ENCODE results near the gene PNO1.
"Not testable (repeated sequence)": the region's sequence is repeated elsewhere in the genome, so short reads cannot be mapped to it uniquely, and the experiment has no call there.

Gene PNO1

DNA sequence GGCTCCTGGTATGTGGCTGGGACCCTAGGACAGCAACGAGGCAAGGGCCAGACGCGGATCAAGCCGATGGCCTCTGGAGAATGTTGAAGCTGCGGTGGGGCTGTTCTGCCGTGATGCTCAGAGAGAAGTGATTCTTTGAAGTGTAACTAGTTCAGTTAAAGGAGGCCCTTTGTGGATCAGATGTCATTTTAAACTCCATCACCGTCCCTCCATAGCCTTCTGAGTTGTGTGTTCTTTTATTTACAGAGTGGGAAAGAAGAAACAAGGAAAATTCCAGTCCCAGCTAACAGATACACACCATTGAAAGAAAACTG is 403 bp downstream of the PNO1 start:
- DNase-seq, result peak; percentile 32

DNA sequence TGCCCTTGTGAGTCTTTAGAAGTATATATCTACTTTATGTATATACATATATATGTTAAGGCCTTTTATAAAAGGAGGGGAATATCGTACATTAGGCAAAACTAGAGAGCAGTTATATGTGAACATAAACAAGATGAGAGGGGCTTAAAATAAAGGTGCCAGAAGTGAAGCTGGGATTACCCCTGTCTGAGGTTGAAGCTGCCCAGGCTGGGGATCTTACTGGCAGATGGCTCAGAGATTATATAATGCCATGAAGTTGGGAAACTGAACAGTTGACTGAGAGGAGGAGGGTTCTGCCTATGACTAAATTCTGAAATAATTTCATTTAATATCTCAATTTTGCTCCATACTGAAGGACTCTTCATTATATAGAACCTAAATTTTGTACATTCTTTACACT is 6.0 kb downstream of the PNO1 start:
- no peak for DNase-seq

DNA sequence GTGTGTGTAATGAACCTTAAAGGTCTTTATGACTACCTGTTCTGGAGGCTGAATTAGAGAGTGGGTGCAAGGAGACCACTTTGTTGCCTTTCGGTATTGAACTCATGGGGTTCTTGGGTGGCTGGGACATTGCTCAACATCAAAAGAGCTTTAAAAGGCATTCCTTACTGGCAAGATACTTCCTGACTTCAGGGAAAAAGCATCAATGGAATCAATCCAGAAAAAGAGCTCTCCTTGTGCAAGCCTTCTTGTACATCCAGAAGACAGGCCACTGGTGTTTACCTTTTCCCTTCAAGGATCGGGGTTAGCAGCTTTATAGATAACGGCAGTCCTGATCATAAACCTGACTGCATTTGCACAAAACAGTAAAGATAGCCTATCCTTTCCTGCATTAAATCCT is 9.5 kb downstream of the PNO1 start:
- no peak for DNase-seq

DNA sequence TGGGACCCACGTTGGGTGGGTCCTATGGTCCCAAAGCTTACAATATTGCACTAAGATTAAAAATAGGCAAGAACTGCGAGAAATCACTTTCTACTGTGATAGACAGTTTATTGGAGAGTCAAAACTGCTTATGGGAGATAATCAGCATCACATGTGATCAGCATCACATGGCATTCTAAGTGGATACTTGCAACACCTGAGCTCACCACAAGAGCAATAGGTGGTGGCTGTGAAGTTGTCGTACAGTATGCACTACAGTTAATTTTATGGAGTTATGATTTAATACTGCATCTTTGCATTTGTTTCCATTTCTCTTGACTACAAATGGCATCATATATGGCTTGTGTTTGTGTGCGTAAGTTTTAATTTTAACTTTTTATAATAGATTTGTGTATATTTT is 11.6 kb downstream of the PNO1 start:
- no peak for DNase-seq

DNA sequence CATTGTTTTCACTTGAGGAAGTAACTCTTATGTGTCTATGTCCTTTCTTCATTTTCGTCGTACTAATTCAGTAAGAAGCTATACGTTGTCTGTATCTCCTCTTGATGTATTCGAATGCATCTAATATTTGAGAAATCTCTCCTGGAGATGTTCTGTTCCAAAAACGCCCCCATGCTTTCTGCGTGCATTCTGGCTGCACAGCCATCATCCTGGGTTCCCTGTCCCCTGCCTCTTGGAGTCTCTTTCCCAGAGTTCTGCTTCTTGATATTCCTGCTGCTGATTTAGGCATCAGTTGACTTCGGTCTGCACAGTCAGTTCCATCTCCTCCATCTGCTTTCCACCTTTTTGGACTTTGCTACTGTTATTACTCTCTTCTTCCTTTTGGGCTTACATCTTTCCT is 13.5 kb downstream of the PNO1 start:
- no peak for DNase-seq

DNA sequence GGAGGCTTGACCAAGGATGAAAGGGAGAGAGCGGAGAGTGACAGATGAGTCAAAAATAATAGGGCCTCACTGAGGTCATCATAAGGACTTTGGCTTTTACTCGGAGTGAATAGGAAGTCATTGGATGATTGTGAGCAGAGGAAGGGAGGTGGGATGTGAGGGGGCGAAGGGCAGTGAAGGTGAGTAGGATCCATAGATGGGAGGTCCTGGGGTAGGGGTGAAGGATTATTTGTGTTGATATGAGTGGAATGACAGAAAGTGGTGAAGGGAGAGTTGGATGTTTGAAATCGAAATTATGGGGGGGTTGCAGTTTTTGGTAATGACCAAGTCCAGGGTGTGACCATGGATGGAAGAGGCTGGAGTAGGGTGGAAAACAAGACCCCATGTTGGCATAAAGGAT is 14.0 kb downstream of the PNO1 start:
- DNase-seq, result no peak

DNA sequence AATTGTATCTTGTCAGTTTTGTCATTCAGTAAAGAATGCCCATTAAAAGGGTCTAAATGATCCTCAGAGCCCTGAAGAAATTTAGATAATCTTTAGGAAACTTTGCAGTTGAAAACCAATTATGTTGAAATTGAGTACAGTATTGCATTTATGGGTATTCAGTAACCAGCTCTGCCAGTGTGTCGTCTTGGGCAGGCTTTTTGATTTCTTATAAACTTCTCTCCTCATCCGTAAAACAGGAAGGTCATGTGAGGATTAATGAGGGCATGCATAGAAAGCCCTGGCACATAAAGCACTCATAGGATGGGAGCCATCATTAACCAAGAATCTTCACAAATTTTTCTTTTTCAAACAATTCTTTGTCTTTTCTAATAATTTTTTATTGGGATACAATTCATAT is 14.8 kb downstream of the PNO1 start:
- no peak for DNase-seq

DNA sequence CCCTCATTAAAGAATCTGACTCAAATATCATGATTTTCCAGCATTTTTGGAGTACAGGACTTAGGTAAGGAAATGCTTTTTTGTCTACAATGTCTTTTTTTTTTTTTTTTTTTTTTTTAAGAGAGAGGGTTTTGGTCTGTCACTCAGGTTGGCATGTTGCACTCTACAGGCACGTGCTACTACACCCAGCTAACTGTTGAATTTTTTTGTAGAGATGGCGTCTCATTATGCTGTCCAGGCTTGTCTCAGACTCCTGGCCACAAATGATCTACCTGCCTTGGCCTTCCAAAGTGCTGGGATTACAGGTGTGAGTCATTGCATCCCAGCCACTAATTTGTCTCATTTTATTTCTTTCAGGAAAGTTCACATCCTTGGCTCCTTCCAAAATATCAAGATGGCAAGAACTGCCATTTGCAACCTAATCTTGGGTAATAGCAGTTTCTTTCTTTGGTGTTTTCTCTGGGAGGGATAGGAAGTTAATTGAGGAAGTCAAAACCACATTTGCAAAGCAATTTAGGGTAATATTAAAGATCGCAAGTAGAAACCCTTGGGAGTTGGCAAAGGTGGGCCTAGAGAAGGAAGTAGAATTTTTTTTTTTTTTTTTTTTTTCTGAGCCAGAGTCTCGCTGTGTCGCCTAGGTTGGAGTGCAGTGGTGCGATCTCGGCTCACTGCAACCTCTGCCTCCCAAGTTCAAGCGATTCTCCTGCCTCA is 15.5 kb downstream of the PNO1 start:
- no peak for DNase-seq

DNA sequence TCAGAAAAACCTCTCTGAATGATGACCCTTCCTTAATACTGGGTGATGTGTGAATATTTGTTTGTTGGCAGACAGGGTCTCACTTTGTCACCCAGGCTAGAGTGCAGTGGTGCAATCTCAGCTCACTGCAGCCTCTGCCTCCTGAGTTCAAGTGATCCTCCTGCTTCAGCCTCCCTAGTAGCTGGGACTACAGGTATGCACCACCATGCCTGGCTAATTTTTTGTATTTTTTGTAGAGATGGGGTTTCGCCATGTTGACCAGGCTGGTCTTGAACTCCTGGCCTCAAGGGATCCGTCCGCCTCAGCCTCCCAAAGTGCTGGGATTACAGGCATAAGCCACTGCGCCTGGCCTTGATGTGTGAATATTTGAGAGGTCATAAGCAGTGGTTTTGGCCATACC is 17.5 kb downstream of the PNO1 start:
- not testable (repeated sequence) for DNase-seq

DNA sequence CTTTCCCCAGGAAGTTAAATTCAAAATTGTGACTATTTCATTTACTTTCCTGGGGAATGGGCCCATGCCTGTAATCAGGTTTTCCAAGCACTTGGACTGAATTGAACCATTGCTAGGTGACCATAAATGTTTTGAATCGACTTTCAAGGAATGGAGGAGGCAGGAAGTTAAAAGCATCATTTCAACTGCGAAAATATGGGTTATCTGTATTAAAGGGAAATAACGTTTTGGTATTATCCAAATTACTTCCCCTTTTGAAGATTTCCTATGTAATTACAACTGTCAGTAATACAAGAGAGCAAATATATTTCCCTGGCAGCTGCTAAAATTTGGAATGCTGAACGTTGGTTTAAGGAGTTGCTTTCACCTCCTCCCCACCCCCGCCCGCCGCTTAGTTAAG is 19.0 kb downstream of the PNO1 start:
- DNase-seq, result no peak

DNA sequence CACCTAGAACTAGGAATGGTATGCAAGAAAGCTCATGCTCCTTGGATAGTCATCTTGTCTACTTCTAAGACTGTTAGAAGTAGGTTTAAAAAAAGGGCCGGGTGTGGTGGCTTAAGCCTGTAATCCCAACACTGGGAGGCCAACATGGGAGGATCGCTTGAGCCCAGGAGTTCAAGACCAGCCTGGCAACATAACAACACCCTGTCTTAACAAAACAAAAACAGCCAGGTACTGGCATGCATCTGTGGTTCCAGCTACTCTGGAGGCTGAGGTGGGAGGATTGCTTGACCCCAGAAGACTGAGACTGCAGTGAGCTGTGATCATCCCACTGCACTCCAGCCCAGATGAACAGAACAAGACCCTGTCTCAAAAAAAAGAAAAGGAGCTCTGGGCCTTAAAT is 19.9 kb downstream of the PNO1 start:
- DNase-seq, result no peak

DNA sequence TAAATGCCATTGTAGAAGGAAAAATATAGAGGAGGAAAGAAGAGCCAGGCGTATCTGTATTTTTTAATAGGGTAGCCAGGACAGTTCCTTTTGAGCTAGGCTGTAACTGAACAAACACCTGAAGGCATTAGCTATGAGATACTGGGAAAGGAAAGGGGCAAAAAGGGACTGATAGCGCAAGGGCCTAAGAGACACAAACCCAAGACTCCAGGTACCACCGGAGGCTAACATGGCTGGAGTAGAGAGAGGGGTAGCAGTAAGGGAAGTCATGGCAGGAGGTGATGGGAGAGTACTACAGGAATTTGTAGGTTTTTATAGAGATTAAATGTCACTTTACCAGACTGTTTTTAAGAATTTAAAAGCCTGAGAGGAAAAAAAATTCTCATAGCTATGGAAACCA is 20.7 kb downstream of the PNO1 start:
- no peak for DNase-seq

DNA sequence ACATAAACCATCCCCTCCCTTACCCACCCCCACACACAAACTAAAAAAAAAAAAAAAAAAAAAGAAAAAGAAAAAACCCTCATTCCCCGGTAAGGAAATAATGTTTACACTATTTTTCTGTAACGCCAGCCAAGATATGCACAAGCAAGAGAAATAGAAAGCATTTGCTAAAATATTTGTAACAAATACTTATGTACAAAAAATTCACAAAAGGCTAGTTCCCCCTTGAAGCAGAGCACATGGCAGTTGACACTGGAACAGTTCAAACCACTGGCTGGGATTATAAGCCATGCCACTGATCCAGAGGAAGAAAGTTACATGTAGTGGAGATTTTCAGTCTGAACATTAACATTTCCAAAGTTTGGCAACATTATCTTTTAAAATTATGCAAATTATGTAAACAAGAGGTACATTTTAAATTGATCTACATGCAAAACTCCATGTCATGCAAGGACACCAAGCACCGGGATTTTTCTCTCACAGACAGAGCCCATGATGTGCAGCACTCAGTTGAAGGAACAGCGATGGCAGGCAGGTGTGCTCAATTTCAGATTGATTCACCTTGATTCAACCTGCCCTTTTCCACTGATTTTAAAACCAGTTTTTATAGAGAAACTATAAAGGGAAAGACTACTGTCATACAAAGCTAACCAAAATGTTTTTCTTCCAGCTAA is 21.4 kb downstream of the PNO1 start:
- no peak for DNase-seq

DNA sequence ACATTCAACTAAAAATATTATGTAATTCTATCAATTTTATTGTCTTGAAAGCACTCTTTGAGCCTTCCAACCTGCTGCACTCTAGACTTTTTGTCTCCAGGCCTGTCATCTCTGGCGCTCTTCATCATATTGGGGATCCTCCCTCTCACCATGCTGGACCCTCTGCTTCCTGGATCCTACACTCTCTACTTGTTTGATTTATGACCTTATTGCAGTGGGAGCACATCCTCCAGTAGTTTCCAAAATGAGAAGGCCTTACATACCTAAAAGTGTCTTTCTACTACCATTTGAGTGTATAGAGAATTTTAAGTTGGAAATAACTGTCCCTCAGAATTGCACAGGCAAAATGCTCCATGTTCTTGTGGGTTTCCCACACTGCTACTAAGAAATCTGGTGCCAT is 25.2 kb downstream of the PNO1 start:
- no peak for DNase-seq

DNA sequence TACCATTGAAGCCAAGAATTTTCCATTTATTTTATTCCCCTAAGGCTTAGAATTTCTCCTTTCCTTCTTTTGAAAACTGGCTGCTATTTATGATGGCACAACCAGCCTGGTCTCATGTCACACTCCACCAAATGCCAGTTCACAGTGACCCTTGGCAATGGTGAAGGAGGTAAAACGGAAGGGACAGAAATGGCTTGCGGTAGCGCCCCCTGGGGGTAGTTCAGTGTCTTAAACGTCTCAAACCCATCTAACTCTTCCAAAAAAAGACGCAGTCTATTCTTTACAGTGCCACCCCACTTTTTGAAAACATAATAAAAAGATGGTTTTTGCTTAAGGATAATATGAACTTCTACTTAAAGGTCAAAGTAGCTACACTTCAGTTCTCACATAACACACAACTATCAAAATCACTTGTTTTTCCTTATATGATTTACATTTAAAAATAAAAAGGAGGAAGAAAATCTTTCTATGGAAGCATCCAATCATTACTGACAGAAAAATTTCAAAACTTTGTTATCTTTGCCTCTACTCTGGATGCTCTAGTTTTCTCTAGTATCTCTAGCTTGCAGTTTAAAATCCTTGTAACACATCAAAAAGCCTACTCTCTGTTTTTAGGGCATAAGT is 28.0 kb downstream of the PNO1 start:
- DNase-seq, result no peak

DNA sequence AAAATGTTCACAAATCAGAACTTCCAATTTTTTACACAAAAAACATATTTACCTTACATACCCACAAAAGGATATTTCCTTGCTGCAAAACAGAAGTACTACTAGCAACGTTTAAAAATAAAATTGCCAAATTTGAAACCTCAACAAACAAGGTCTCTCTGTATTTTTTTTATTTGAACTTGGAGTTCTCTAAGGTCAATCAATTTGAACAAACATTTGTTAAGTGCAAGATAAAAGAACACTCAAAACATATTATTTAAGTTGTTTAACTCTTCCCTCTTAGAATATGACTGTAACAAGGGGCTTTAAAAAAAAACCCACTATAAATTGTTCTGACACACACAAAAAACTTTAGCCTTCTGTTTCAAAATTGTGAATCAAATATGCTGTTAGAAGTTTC is 29.6 kb downstream of the PNO1 start:
- no peak for DNase-seq

DNA sequence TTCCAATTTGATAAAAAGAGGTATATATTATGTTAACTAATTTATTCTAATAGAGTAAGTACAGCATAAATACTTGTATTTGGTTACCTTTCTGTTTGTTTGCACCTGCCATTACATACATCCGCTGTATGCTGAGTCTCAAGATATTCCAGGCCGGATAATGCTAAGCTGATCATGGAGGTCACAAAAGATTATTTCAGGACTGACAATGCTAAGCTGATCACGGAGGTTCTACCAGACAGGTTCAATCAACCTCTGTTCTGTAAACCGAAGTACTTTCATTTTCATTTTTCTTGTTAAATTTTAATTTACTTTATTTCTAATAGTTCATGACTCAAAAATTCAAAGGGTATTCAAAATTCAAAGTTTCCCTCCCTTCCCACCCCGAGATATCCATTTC is 31.1 kb downstream of the PNO1 start:
- no peak for DNase-seq

DNA sequence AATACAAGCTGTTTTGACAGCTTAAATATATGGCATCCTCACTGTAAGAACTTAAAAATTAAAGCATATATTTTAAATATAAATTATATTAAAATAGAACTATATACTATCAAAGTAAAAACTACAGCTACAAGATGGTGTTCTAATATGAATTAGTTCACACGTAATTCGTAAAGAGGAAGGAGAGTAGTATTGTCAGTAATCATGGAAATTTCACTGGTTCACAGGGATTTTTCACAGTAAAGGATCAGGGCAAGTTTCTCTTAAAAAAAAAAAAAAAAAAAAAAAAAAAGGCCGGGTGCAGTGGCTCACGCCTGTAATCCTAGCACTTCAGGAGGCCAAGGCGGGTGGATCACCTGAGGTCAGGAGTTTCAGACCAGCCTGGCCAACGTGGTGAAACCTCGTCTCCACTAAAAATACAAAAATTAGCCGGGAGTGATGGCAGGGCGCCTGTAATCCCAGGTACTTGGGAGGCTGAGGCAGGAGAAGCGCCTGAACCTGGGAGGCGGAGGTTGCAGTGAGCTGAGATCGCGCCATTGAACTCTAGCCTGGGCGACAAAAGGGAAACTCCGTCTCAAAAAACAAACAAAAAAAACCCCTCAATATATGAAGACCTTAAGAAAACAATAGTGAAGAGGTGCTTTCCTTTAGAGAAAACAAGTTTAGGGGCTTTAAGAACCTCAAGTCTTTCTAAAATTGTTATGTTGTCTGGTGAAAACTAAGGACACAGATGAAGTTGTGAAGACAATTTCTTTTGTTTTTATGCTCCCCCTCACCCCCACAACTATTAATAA is 32.5 kb downstream of the PNO1 start:
- no peak for DNase-seq

DNA sequence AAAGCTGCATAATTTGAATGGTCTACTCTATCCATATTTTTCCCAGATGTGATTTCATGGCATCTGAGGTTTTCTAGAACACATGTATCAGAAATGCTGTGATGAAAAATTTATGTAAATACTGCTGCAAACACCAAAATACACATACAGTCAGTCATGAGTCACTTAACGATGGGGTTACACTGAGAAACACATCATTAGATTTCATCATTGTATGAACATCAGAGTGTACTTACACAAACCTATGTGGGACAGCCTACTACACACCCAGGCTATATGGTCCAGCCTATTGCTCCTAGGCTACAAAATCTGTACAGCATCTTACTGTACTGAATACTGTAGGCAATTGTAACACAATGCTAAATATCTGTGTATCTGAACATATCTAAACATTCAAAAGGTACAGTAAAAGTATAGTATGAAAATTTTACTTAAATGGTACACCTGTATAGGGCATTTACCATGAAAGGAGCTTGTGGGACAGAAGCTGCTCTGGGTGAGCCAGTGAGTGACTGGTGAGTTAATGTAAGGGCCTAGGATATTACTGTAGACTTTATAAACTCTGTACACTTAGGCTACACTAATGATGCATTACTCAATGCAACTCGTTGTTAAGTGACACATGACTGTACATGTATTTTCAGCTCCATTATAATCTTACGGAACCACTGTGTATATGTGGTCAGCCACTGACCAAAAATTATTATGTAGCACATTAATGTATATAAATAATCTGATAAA is 33.5 kb downstream of the PNO1 start:
- DNase-seq, result no peak

DNA sequence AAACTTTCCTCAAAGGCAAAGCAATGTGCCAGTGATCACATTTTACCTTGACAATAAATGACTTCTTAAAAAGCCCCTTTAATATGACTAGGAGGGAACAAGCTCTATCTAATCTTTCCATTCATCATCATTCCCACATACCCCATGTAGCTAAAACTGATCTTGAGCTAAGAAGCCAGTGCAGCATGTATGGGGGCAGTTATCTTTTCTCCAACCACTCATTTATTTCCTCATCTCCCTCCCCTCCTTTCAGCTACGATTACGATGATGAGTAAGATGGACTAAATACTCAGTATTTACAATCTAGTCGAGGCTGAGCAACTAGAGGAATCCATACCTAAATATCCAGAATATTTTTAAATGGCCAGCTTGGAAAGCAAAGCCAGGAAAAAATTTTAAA is 35.5 kb downstream of the PNO1 start:
- no peak for DNase-seq

DNA sequence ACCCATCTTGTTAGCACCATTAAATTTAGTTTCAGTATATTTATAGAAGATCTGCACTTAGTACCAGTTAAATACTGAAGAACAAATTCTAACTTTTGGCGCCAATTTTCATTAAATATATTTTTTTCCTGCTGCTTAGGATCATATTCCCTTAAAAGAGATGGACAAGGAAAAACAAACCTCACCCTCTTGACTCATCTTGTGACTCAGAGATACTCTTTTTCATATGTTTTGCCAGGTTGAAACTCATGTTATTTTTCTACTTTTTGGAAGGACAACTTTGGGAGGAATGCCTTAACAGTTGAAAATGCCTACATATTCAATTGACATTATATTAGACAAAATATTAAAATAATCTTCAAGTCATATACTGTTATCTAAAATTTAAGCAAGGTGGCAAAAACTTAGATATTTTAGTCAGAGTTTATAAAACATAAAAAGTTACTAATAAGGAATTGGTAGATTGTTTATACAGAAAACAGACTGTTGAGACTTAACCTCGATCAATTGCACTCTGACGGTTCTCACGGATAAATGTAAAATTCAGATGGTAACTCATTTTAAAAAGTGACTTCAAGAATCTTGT is 36.2 kb downstream of the PNO1 start:
- no peak for DNase-seq

DNA sequence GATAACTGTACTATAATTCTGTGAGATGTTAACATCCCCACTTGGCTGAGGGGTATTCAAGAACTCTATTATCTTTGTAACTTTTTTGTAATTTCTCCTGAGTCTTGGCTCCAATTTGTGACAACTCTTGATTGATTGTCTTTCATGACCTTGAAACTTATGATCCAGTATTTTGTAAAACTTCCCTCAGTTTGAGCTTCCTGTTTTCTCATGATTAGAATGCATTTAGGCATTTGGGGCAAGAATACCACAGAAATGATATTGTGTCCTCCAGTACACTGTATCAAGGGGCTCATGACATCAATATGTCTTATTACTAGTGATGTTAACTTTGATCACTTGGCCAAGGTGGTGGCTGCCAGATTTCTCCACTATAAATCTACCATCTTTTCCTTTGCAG is 37.4 kb downstream of the PNO1 start:
- no peak for DNase-seq
